ENCODE measurements around the gene ALG5.

GRCh38 chr13:36917311-36917710, 81.8 kb downstream of the ALG5 start:
- TF ChIP-seq CTCF (IDR thresholded peaks at IDR 0.05) (no peak), POLR2A (IDR thresholded peaks at IDR 0.05) (no peak), POLR2AphosphoS5 (IDR thresholded peaks at IDR 0.05) (no peak), EP300 (IDR thresholded peaks at IDR 0.05; ENCODE audit: low read depth) (no peak)

Measured in transverse colon (tissue), 4 donors.